Right lobe of liver (tissue), 6 donors: ENCODE results near the gene EVC. TPM values are rescaled to one million over a fixed set of nuclear protein-coding genes. Genes with fewer than 3 reads are reported as not detected.

Experiments used
- ATAC-seq, 4 donors: fragments of 200-7000 bp; cut with Tn5 transposase; one replicate each; pipeline ENCODE4 v1.9.1; 2020; ENCODE audit warnings: mild to moderate bottlenecking in 4 of 4, moderate library complexity in 4 of 4
- DNase-seq, 3 donors: peaks; one replicate each; pipeline ENCODE4 v3.0.0-alpha.2; 2020
- H3K27ac ChIP-seq, 3 donors: fragments of 200-600 bp; one replicate each; pipeline ENCODE4 v1.8.0; 2022
- H3K27me3 ChIP-seq, 2 donors: fragments of 200-600 bp; one replicate each; pipeline ENCODE4 v1.8.0; 2022
- H3K36me3 ChIP-seq, 4 donors: fragments of 200-600 bp; sonication (generic) in 1 of 4; one replicate each; pipeline versions ENCODE4 v1.5.1 to v1.8.0; 2017 to 2022; ENCODE audit warnings: control low read depth in 1 of 4
- H3K4me1 ChIP-seq, 4 donors: fragments of 200-600 bp; sonication (generic) in 1 of 4; one replicate each; pipeline versions ENCODE4 v1.5.1 to v1.8.0; 2017 to 2022; ENCODE audit warnings: control low read depth in 1 of 4
- H3K4me3 ChIP-seq, 3 donors: fragments of 200-600 bp; one replicate each; pipeline ENCODE4 v1.8.0; 2022
- H3K9me3 ChIP-seq, 4 donors: fragments of 200-600 bp; sonication (generic) in 1 of 4; one replicate each; pipeline versions ENCODE4 v1.5.1 to v1.8.0; 2017 to 2022; ENCODE audit warnings: control low read depth in 1 of 4
- POLR2A ChIP-seq: fragments of 450-650 bp; IDR thresholded peaks from one replicate; pipeline ENCODE4 v1.6.1; 2017; ENCODE audit warnings: antibody characterized with exemption, mild to moderate bottlenecking
- WGBS: methylation state at CpG from one replicate; pipeline ENCODE4 v1.1.6; 2018; ENCODE audit warnings: low coverage, low lambda C conversion rate; ENCODE audit not compliant: insufficient coverage; ENCODE audit errors: missing lambda C conversion rate; 5-methylcytosine and 5-hydroxymethylcytosine counted together
- intact Hi-C, 2 donors: fragments of 100-400 bp; cut with DNase I; formaldehyde crosslinking; loops; one replicate each; pipeline versions ENCODE4 v1.11.2 to v1.14.1; 2022
- total RNA-seq, 6 experiments: library from RNA; depleted of rRNA in 2 of 6; stranded (reverse); fragments of >200 nt in 2 of 6; fragmentation: NEBNext Ultra II Directional in 3 of 6; extraction: Animal tissue kit (Norgen Biotek cat#: 25700) in 3 of 6; gene quantifications; one replicate each; pipeline versions ENCODE4 v1.1.0 to v1.2.4, GENCODE V29; 2016 to 2023
- TF ChIP-seq, protein P1 (sequence below), 4 donors: fragments of 200-600 bp in 3 of 4; fragments of 450-650 bp in 1 of 4; IDR thresholded peaks; one replicate each; pipeline versions ENCODE4 v1.5.1 to v1.8.0; 2016 to 2022; ENCODE audit warnings: antibody characterized with exemption in 4 of 4, mild to moderate bottlenecking in 2 of 4
- donor health status: DM: no; HTN: yes; CAD: no.
- donor health status: DM: no; HTN: no; CAD: no.
- donor health status: DM: no; HTN: no; CAD: no.
- donor health status: DM: no; HTN: yes; CAD: no.
- donor health status: DM: no; HTN: yes; CAD: no.

Gene EVC
- total RNA-seq, 6 experiments from 2014 or later, result 2.6 to 6.5 (median 3.2) TPM

DNA sequence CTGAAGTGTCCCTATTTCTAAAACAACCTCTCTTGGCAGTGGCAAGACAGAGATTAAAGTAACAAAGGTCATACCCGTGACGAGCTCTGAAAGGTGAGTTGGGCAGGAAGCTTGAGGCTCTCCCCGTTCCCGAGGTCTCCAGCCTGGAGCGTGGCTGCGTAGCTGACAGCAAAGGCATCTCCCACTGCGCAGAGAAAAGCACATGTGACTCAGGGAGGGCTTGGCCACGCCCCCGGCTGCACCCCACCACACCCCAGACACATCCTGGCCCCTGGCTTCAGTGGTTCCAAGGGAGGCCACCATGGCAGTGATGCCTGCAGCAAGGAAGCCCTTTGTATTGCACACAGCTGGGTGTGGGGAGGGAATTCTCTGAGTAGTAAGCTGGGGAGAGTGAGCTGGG lies 25.7 kb upstream of the EVC start:
- WGBS, result 63% methylated on average over 2 of the region's 9 CpGs
- Histone ChIP-seq H3K4me3 (no peak overlapping the region), H3K36me3 (no peaks in the 10 kb centered on the region), H3K4me1 (no peaks in the 10 kb centered on the region), H3K27ac (no peak overlapping the region), H3K27me3 (no peaks in the 10 kb centered on the region), H3K9me3 (no peaks in the 10 kb centered on the region)
- intact Hi-C loops, result no loop called here
- no peak for ATAC-seq
- no peak for DNase-seq
- no peak for TF ChIP-seq POLR2A
- TF ChIP-seq, protein P1, sequence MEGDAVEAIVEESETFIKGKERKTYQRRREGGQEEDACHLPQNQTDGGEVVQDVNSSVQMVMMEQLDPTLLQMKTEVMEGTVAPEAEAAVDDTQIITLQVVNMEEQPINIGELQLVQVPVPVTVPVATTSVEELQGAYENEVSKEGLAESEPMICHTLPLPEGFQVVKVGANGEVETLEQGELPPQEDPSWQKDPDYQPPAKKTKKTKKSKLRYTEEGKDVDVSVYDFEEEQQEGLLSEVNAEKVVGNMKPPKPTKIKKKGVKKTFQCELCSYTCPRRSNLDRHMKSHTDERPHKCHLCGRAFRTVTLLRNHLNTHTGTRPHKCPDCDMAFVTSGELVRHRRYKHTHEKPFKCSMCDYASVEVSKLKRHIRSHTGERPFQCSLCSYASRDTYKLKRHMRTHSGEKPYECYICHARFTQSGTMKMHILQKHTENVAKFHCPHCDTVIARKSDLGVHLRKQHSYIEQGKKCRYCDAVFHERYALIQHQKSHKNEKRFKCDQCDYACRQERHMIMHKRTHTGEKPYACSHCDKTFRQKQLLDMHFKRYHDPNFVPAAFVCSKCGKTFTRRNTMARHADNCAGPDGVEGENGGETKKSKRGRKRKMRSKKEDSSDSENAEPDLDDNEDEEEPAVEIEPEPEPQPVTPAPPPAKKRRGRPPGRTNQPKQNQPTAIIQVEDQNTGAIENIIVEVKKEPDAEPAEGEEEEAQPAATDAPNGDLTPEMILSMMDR (IDR thresholded peaks at IDR 0.05), result no peak

DNA sequence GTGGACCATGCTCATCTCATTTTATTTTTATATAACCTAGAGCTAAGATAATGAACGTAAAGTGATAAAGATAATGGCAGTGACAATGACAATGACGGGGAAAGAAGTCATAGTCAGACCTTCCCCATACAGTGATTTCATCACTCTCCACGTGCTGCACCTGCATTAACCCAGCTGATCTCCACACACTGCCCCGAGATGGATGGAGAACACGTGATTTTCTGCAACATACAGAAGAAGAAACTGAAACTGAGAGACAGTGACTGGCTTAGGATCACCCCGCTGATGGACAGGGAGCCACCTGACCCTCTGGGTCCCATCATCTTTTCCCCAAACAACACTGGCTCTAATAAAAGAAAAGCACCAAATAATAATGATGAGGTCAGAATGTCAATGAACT lies 24.7 kb upstream of the EVC start:
- Histone ChIP-seq H3K4me3 (no peak overlapping the region), H3K4me1 (no peaks in the 10 kb centered on the region), H3K36me3 (no peaks in the 10 kb centered on the region), H3K27me3 (no peaks in the 10 kb centered on the region), H3K9me3 (no peaks in the 10 kb centered on the region), H3K27ac (no peak overlapping the region)
- intact Hi-C loops, result no loop called here
- WGBS, result 86% methylated on average over 6 of the region's 6 CpGs
- ATAC-seq, result no peak
- DNase-seq, result no peak
- TF ChIP-seq, protein P1 (IDR thresholded peaks at IDR 0.05), result no peak
- TF ChIP-seq POLR2A, result no peak

DNA sequence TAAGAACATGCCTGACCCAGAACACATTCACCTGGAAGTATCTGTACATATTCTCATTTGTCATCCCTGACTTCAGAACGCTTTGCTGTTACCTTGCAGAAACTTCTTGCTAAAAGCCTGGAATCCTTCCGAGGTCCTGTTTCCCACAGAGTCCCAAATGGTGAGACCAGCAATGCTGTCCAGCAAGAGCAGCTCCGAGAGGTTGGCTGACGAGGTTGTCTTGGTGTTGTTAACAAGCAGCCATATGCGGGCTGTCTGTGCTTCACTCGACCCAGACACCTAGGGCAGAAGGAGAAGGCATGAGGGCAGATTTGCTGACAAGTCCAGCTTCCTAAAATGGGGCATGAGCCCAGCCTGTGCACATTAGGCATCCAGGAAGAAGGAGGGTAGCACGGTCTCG lies 21.9 kb upstream of the EVC start:
- DNase-seq, result no peak
- H3K9me3 ChIP-seq, result no peaks in the 10 kb centered on the region
- no peaks in the 10 kb centered on the region for H3K4me1 ChIP-seq
- WGBS, result 73% methylated on average over 3 of the region's 8 CpGs
- no peak for ATAC-seq
- H3K36me3 ChIP-seq, result no peaks in the 10 kb centered on the region
- no peak overlapping the region for H3K27ac ChIP-seq
- intact Hi-C loops, result no loop called here
- no peaks in the 10 kb centered on the region for H3K27me3 ChIP-seq
- TF ChIP-seq POLR2A, result no peak
- TF ChIP-seq, protein P1 (IDR thresholded peaks at IDR 0.05), result no peak
- H3K4me3 ChIP-seq, result no peak overlapping the region

DNA sequence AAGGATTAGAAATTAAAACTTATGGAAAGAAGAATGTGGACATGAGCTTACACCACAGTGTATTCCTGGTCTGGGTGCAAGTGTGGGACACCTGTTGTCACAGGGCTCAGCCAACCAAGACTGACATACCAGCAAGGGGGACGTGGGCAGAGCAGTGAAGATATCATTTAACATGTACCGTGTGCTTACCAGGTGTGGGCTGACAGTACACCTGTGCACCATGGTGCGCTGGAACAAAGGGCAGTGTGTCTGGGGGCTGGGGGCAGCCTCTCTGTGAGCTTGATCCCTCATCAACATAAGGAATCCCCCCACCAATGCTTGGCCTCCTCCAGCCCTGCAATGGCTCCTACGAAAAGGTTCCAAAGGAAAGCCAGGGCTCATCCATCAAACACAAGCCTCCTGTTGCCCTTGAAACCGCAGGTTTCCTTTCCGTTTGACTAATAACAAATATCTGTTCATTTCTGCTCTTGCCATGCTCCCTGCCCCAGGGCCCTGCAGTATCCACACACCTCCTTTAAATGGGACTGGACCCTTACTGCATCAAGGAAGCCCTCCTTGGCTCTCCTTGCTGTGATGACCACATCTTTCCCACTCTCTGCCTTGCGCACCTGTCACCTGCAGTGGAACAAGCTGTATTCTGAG lies 19.4 kb upstream of the EVC start:
- Histone ChIP-seq H3K27me3 (no peaks in the 10 kb centered on the region), H3K36me3 (no peaks in the 10 kb centered on the region), H3K4me3 (no peak overlapping the region), H3K9me3 (no peaks in the 10 kb centered on the region), H3K4me1 (no peaks in the 10 kb centered on the region), H3K27ac (no peak overlapping the region)
- TF ChIP-seq, protein P1 (IDR thresholded peaks at IDR 0.05), result no peak
- no peak for TF ChIP-seq POLR2A
- WGBS, result 69% methylated on average over 5 of the region's 7 CpGs
- intact Hi-C loops, result no loop called here
- DNase-seq (no peak), ATAC-seq (no peak)

DNA sequence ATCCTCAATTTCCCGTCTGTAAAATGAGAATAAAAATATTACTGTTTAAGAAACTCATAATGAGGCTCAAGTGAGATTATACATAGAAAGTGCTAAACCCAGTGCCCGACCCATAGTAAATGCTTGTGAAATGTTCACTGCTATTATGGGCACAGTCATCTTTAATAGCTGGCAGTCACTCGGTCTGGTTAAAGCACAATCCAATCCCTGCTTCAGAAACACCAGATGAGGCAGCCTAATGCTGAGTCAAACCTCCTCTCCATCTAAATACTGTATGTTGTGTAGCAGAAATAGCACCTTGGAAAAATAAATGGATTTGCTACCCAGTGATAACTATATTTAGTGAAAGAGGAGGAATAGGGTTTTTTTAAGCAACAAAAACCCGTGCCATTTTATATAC lies 17.1 kb upstream of the EVC start:
- Histone ChIP-seq H3K27ac (no peak overlapping the region), H3K4me3 (no peak overlapping the region), H3K4me1 (no peaks in the 10 kb centered on the region), H3K9me3 (no peaks in the 10 kb centered on the region), H3K27me3 (no peaks in the 10 kb centered on the region), H3K36me3 (no peaks in the 10 kb centered on the region)
- ATAC-seq (no peak), DNase-seq (no peak)
- intact Hi-C loops, result no loop called here
- no peak for TF ChIP-seq POLR2A
- TF ChIP-seq, protein P1 (IDR thresholded peaks at IDR 0.05), result no peak
- WGBS, result 74% methylated on average over 4 of the region's 4 CpGs
